Measurements from ENCODE around the gene NAA80. TPM values are rescaled to one million over a fixed set of nuclear protein-coding genes. Genes with fewer than 3 reads are reported as not detected.

NAA80 gene, protein sequence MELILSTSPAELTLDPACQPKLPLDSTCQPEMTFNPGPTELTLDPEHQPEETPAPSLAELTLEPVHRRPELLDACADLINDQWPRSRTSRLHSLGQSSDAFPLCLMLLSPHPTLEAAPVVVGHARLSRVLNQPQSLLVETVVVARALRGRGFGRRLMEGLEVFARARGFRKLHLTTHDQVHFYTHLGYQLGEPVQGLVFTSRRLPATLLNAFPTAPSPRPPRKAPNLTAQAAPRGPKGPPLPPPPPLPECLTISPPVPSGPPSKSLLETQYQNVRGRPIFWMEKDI
- 3.2 and 3.4 TPM in 2 replicates for total RNA-seq (2014; rRNA removed; shearing (Covaris generic))

DNA sequence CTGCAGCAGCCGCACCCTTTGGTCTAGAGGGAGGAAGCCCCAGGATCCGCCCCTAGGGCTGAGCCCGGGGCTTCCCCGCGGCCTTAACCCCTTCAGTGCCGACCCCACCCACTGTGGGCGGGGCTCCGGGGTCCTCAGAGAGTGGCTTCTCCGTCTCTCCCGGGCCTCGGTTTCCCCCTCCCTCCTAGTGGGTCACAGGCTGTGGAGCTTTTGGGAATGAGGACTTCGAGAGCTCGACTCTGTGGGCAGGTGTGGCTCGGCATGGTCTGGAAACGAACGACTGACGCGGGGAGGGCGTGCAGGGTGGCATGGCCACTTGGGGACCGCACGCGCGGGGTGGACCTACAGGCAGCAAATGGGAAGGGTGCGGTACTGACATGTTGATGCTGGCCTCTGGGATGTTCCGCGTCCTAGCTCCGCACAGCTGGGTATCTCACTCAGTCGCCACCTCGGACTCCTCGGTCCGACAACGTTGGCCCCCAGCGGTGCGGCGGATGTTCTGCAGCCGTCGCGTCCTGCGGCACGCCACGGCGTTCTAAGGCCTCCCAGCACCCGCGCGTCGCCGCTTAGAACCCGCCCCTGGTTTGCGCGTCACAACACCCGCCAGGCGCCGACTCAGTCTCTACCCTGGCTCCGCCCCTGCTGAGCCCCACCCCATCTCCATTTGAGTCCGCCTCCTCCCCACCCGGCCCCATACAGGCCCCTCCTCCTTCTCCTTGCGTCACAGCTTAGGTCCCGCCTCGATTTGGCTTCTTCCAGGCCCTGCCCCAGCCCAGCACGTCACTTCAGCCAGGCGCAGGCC, at the start of gene NAA80, which contains the start of gene HYAL3:
NAA80 (minus strand) TSS at position 570 of the 802 bp plus-strand sequence. CDS start 1,942 bp downstream, outside the sequence.
HYAL3 (minus strand) TSS at position 570 of the 802 bp plus-strand sequence. CDS start 3,803 bp downstream, outside the sequence.
- Histone ChIP-seq H3K4me3 (peak within 1 kb of the TSS; percentile 70), H3K4me1 (peaks cover 8% of the 10 kb centered on the region; the same call in 1 of the 2 replicates), H3K9me3 (replicated peaks) (no peaks in the 10 kb centered on the region), H3K36me3 (no peaks in the 10 kb centered on the region), H3K27ac (peak within 1 kb of the TSS; percentile 42), H3K27me3 (no peaks in the 10 kb centered on the region)
- DNase-seq, result peak; percentile 99

DNA sequence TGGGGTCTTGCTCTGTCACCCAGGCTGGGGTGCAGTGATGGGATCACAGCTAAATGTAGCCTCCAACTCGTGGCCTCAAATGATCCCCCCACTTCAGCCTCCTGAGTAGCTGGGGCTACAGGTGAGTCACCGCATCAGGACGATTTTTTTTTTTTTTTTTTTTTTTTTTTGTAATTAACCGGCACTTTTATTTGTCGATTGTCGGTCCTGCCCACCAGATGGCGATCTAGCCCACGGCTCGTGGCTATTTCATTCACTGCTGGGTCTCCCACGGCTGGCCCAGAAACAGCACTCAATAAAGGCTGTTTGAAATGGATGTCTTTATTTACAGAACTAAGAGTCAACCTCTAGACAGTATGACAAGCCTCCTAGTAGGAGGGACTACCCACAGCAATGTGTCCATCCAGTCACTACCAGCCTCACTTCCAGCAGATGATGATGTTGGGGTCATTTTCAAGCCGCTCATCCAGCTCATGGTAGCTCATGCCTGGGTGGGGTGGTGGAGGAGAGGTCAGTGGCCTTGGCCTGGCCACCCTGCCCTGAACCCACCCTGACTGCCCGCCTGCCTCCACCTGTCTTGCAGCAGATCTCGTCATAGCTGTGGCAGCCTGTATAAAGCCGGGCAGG, 48.1 kb upstream of the NAA80 start:
- Histone ChIP-seq H3K9me3 (replicated peaks) (no peaks in the 10 kb centered on the region), H3K4me1 (no peaks in the 10 kb centered on the region), H3K4me3 (no peak overlapping the region), H3K36me3 (no peaks in the 10 kb centered on the region), H3K27me3 (no peaks in the 10 kb centered on the region), H3K27ac (no peak overlapping the region)
- peak; percentile 63 to 78 for DNase-seq

DNA sequence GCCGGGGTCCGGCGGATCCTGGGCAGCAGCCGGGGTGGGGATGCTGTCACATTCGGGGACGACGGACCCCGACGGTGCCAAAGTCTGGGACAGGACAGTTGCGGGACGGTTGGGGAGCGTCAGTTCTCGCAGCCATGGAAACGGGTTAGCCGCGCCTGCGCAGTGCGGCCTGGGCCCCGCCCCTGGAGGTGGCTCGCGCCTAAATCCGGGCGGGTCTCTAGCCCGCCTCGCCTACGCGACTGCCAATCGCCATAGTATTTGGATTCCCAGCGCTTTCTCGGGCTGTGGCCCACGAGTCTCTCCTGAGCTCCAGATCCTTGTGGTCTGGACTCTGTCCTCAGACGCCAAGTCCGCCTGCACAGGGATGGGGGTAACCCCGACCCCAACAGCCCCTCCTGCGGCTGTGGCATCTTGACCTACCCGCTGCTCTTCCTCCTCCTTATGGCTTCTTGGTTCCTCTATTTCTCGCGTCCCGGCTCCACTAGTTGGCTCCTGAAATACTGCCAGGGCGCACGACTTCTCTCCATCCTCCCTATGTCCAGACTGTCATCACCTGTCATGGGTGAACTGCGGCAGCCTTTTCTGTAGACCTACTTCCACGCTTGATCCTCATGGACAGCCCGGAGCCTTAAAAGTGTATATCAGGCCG, 46.5 kb upstream of the NAA80 start, which contains the start of gene ZMYND10:
ZMYND10 (minus strand) TSS at position 147 of the 649 bp plus-strand sequence. CDS start 153 bp downstream, outside the sequence.
- H3K27ac ChIP-seq, result no peak within 1 kb of the TSS
- peak within 1 kb of the TSS; percentile 23; the same call in 1 of the 2 replicates for H3K4me3 ChIP-seq
- H3K9me3 ChIP-seq (replicated peaks), result no peaks in the 10 kb centered on the region
- H3K4me1 ChIP-seq, result no peaks in the 10 kb centered on the region
- H3K36me3 ChIP-seq, result no peaks in the 10 kb centered on the region
- DNase-seq, result peak; percentile 30 to 37
- no peaks in the 10 kb centered on the region for H3K27me3 ChIP-seq

DNA sequence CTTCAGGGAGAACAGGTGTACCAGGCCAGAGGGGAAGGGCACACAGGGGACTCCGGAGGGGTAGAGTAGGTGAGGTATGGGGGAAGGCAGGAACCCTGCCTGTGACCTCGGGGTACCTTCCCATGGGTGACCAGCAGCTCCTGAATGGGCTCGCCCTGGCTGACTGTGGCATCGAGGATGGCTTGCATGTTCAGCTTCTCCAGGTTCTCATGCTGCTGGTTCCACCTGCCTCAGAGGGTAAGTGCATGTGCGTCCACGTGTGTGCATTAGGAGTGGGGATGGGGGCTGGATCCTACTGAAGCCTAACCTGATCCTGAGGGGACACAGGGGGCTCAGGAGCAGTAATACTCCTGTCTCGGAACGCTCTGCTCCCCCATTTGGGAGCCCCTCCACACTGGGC, 45.8 kb upstream of the NAA80 start:
- Histone ChIP-seq H3K27me3 (no peaks in the 10 kb centered on the region), H3K27ac (no peak overlapping the region), H3K36me3 (no peaks in the 10 kb centered on the region), H3K4me3 (no peak overlapping the region), H3K9me3 (replicated peaks) (no peaks in the 10 kb centered on the region), H3K4me1 (no peaks in the 10 kb centered on the region)
- no peak for DNase-seq

DNA sequence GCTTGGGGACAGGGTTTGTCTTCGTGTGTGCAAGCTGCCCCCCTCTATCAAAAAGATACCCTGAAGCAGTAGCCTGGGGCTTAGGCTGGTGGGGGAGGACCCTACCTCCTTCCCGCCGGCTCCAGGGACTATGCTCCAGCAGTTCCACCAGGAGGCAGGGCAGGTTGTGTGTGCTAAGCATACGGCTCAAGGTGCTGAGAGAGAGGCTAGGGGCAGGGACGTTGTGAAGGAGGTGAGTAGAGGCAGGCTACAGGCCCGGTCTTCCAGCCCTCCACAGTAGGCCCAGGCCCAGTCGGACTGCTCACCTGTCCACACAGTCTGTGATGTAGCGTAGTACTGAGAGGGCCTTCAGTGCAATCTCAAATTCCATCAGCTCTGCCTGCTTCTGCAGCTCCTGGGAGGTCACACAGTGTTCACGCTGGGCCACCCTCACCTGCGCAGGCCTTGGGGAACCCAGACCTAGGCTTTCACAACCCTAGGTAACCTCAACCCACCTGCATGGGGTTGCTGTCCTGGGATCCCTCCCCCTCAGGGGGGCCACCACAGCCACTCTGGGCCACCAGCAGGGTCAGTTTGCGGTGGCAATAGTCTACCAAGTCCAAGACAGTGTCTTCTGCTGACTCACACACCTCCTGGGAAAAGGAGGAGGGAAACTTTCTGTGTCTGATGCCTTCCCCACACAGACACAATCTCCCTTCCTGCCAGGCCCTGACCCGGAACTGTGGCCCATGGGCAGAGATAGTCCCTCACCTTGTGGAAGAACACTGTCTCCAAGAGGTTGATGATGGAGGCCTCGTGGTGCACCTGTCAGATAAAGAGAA, 43.8 kb upstream of the NAA80 start:
- no peak for DNase-seq
- H3K36me3 ChIP-seq, result no peaks in the 10 kb centered on the region
- no peaks in the 10 kb centered on the region for H3K4me1 ChIP-seq
- H3K4me3 ChIP-seq, result no peak overlapping the region
- H3K9me3 ChIP-seq (replicated peaks), result no peaks in the 10 kb centered on the region
- no peaks in the 10 kb centered on the region for H3K27me3 ChIP-seq
- no peak overlapping the region for H3K27ac ChIP-seq

DNA sequence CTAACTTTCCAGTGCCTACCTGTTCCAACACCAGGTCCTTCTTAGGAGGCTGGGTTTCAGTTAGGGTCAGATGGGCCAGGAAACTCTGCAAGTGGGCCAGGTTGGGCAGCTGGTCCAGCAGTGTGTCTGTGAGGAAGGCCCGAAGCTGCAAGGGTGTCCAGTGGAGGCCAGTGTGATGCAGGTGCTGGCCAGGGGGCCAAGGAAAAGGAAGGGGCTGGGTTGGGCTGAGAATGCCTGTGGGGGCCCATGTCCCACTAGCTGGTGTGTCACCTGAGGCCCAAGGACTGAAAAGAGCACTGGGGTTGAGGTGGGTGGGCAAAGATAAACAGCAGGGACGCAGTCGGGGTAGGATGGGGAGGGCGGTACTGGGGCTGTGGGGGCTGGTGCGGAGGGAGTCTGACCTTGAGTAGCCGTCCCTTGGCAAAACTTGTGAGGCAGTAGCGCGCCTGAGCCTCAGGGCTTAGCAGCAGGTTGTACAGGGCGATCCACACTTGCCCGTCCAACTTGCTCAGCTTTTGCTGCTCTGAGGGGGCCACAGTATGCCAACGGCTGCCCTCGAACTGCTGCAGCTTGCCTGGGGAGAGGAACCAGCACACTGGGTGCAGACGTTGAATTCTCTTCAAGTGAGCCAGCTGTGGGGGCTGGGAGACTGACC, 42.9 kb upstream of the NAA80 start:
- H3K4me3 ChIP-seq, result no peak overlapping the region
- no peak for DNase-seq
- H3K9me3 ChIP-seq (replicated peaks), result no peaks in the 10 kb centered on the region
- H3K27me3 ChIP-seq, result no peaks in the 10 kb centered on the region
- no peaks in the 10 kb centered on the region for H3K36me3 ChIP-seq
- H3K27ac ChIP-seq, result no peak overlapping the region
- no peaks in the 10 kb centered on the region for H3K4me1 ChIP-seq

DNA sequence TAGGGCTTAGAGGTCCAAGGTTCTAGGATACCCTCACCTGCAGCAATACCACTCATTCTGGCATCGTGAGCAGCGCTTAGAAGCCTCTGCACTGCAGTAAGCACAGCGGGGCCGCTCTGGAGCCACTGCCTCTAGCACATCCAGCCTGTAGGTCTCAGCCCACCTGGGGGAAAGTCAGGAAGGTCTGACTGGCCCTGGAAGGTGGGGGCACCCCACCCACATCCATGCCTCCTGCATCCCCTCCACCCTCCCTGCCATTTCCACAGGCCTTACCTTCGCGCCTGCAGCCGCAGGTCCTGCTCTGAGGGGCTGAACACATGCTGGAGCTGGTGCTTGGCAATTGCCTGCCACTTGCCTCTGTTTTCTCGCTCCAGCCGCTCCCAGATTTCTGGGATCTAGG, 42.3 kb upstream of the NAA80 start:
- H3K4me1 ChIP-seq, result no peaks in the 10 kb centered on the region
- DNase-seq, result no peak
- no peaks in the 10 kb centered on the region for H3K36me3 ChIP-seq
- H3K27me3 ChIP-seq, result no peaks in the 10 kb centered on the region
- H3K27ac ChIP-seq, result no peak overlapping the region
- no peak overlapping the region for H3K4me3 ChIP-seq
- H3K9me3 ChIP-seq (replicated peaks), result no peaks in the 10 kb centered on the region

DNA sequence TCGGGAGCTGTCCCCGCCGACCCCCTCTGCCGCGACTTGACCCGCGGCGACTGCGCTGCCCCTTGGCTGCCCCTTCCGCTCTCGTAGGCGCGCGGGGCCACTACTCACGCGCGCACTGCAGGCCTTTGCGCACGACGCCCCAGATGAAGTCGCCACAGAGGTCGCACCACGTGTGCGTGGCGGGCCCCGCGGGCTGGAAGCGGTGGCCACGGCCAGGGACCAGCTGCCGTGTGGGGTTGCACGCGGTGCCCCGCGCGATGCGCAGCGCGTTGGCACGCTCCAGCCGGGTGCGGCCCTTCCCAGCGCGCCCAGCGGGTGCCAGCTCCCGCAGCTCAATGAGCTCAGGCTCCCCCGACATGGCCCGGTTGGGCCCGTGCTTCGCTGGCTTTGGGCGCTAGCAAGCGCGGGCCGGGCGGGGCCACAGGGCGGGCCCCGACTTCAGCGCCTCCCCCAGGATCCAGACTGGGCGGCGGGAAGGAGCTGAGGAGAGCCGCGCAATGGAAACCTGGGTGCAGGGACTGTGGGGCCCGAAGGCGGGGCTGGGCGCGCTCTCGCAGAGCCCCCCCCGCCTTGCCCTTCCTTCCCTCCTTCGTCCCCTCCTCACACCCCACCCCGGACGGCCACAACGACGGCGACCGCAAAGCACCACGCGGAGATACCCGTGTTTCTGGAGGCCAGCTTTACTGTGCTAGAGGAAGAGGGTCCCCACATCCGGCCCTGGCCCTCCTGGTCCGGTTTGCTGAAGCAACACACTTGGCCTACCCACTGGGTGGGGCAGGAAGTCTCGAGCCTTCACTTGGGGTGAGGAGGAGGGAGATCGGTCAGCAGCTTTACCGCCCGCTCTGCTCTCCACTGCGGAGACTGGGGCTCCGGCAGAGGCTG, 41.5 kb upstream of the NAA80 start, which contains the start of gene RASSF1:
RASSF1 (minus strand) TSS at position 389 of the 882 bp plus-strand sequence; CDS start at position 358, 31 bp downstream.
- no peak for DNase-seq
- Histone ChIP-seq H3K4me3 (no peak within 1 kb of the TSS), H3K36me3 (no peaks in the 10 kb centered on the region), H3K27ac (no peak within 1 kb of the TSS), H3K4me1 (peaks cover 3% of the 10 kb centered on the region; the same call in 1 of the 2 replicates), H3K27me3 (no peaks in the 10 kb centered on the region), H3K9me3 (replicated peaks) (no peaks in the 10 kb centered on the region)

DNA sequence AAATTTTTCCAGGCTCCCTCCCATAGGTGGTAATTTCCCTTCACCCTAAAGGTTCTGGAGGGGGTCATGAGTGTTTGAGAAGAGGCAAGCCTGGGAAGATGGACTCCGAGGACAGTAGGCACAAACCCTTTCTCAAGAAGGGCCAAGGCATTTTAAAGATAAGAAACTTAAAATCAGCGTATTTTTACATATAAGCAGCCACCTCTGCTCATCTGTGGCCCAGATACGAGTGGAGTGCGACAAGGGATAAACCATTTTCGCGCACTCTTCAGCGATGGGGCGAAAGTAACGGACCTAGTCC, 40.9 kb upstream of the NAA80 start:
- no peaks in the 10 kb centered on the region for H3K27me3 ChIP-seq
- no peak for DNase-seq
- no peaks in the 10 kb centered on the region for H3K36me3 ChIP-seq
- H3K9me3 ChIP-seq (replicated peaks), result no peaks in the 10 kb centered on the region
- H3K4me1 ChIP-seq, result peaks cover 4% of the 10 kb centered on the region; the same call in 1 of the 2 replicates
- H3K4me3 ChIP-seq, result no peak overlapping the region
- no peak overlapping the region for H3K27ac ChIP-seq

DNA sequence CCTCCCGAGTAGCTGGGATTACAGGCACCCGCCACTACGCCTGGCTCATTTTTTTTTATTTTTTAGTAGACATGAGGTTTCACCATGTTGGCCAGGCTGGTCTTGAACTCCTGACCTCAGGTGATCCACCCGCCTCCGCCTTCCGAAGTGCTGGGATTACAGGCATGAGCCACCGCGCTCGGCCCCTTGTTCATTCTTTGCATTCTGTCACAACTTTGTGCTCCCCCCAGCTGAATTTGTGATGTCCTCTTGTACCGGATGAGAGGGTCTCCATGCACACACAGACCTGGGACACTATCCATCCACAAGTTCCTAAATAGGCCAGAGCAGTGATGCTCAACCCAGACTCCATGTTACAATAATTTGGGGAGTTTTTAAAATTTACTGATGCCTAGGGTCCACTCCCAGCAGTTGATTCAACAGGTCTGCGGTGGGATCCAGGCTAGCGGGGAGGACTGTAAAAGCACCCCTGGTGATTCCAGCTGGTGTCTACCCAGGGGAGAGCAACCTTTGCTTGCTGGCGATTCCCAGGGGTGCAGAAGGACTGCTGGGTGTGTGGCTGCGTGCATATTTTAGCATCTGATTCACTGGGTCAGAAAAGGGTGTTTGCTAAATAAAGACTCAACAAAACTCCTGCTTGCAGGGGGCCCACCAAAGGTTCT, 40.4 kb upstream of the NAA80 start:
- H3K4me3 ChIP-seq, result no peak overlapping the region
- DNase-seq, result no peak
- H3K27me3 ChIP-seq, result no peaks in the 10 kb centered on the region
- H3K4me1 ChIP-seq, result peaks cover 4% of the 10 kb centered on the region; the same call in 1 of the 2 replicates
- no peaks in the 10 kb centered on the region for H3K36me3 ChIP-seq
- no peak overlapping the region for H3K27ac ChIP-seq
- no peaks in the 10 kb centered on the region for H3K9me3 ChIP-seq (replicated peaks)

DNA sequence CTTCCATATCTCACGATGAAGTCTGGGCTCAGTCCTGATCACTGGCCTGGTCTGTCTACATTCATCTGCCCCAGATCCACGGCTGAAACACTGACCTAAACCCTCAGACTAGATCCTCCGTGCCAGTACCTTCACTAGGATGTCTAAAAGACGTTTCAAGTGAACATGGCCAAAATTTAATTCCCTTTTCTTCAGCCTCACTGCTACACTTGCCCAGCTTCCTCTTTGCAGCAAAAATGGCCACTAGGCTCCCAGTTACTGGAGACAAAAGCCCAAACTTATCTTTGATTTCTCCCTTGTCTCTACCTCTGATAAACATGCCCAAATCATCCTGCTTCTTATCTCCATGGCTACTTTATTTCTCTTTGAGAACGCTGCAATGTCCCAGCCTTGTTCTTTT, 39.8 kb upstream of the NAA80 start:
- H3K36me3 ChIP-seq, result no peaks in the 10 kb centered on the region
- no peak overlapping the region for H3K27ac ChIP-seq
- no peak for DNase-seq
- no peaks in the 10 kb centered on the region for H3K27me3 ChIP-seq
- no peaks in the 10 kb centered on the region for H3K9me3 ChIP-seq (replicated peaks)
- H3K4me3 ChIP-seq, result no peak overlapping the region
- H3K4me1 ChIP-seq, result peaks cover 4% of the 10 kb centered on the region; the same call in 1 of the 2 replicates

DNA sequence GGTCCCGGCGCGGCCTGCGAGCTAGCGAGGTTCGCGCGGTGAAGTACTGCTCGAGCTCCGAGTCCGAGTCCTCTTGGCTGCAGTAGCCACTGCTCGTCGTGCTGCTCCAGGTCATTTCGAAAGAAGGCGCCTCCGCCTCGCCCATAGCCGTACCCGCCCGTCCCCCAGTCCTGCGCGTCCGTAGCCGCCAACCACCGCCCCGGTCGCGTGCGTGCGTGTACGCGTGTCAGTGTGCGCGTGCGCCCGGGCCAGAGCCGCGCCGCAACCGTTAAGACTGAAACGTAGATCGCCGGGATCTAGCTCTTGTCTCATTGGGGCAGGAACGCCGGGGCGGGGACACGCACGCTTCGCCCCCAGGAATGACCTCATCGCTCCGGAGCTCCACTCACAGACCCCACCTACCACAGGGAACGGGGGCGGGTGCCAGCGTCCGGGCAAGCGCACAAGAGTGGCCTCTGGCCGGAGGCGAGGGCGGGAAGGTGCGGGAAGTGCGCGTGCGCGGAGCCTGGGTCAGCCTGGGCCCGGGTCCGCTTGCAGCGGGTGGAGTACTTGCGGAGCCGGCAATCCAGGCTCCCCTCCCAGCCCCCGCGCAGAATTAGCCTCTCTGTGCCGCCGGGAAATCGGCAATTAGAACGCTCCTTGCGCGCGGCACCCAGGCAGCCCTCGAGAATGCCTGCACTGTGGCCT, 38.1 kb upstream of the NAA80 start:
- Histone ChIP-seq H3K36me3 (0 out of 2 replicates have a peak, but pooled peaks cover under 1% of the 10 kb centered on the region), H3K4me3 (peak overlapping the region; percentile 79), H3K27me3 (no peaks in the 10 kb centered on the region), H3K4me1 (peaks cover 4% of the 10 kb centered on the region; the same call in 1 of the 2 replicates), H3K27ac (peak overlapping the region; percentile 67), H3K9me3 (replicated peaks) (no peaks in the 10 kb centered on the region)
- DNase-seq, result peak; percentile 98 to 99
